GM18507 (cell line): ENCODE measurements around the gene CRACR2A.

ENCODE experiments used
- DNase-seq: peaks from one replicate; pipeline ENCODE4 v3.0.0; 2011; ENCODE audit warnings: low read depth; ENCODE audit not compliant: insufficient read length; ENCODE audit errors: extremely low spot score
- FAIRE-seq: peaks from 2 replicates; lab custom pipeline; 2011; peaks lifted over from hg19 to GRCh38; lab: Jason Lieb, UNC

CRACR2A gene

GRCh38 chr12:3583656-3584334 lies 169.1 kb downstream of the CRACR2A start:
- FAIRE-seq (no peak), DNase-seq (no peak)

DNA sequence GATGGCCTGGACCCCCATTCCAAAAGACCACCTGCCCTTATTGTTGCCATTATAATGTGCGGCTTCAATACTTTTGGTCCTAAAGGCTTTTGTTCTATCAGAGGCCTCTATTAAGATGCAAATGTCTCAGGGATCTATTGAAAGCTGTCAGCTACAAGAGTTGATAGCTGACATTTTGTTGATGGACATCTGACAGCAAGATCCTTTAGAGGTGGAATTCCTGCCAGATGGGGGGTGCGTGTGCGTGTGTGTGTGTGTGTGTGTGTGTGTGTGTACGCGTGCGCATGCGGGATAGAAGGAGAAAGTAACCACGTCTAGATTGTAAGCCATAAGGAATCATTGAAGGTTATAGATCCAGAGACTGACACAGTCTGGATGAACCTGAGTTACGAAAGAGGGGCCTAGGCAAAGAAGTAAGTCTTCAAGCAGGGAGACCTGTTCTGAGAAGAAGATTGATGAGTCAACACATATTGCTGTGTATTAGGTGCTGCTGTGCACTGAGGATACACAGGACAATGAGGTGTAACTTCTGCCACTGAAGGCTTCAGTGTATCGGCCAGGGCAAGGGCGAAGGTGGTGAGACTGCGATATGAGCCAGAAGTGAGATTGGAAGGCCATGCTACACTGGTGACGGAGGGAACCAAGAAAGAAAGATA lies 172.7 kb downstream of the CRACR2A start:
- no peak for DNase-seq
- no peak for FAIRE-seq

GRCh38 chr12:3579446-3580093 lies 173.3 kb downstream of the CRACR2A start:
- DNase-seq, result no peak
- FAIRE-seq, result no peak

DNA sequence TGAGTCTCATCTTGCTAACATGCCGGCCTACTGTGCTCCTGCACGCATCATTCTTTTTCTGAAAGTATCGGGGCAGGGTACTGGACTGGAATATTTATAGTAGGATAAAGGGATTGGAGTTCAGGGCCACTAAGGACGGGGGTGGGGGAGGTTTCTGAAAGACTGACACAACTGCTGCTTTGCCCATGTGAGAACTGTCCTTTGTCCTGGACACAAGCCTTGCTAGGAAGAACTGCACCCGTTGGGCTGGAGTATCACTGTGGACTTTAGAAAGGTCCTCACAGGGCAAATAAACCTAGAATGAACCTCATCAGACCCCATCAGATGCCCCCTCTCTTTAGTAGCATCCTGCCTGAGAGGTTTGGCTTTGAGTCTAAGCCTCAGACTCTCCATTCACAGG lies 174.4 kb downstream of the CRACR2A start:
- no peak for FAIRE-seq
- DNase-seq, result no peak

GRCh38 chr12:3576891-3577290 lies 176.0 kb downstream of the CRACR2A start:
- FAIRE-seq (no peak), DNase-seq (no peak)

GRCh38 chr12:3574986-3575385 lies 177.9 kb downstream of the CRACR2A start:
- DNase-seq (no peak), FAIRE-seq (no peak)

GRCh38 chr12:3572560-3572959 lies 180.3 kb downstream of the CRACR2A start:
- DNase-seq (no peak), FAIRE-seq (no peak)

DNA sequence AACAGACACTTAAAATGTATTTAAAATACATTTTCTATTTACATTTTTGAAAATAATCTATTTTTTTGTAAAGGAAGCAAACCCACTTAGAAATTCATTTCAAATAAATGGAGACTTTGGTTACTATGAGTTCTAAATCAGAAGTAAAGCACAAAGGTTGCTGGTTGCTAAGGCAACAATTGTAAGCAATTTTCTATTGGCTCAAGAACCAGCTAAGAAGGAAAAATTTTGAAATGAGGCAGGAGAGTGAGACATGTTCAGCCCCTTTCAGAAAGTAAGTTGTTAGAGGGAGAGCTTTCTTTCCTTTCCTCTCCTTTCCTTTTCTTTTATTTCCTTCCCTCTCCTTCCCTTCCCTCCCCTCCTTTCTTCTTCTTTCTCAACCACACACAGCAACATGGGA lies 181.2 kb downstream of the CRACR2A start:
- FAIRE-seq (no peak), DNase-seq (no peak)

DNA sequence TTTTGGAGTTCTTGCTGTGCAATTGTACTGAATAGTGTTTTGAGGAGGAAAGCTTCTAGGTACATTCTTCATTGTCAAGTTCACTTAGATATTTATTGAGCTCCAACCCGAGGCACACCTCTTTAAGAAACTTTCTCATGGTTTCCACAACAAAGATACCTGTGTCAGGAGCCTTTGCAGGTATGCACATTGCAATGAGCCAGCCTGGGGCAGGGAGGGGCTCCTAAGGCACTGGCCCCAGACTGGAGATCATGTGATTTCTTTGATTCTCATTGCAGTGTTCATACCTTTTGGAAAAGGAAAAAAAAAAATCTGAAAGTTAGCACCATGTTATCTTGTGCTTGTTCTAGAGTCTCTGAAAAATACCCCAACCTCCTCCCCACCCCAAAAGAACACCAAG lies 181.6 kb downstream of the CRACR2A start:
- DNase-seq, result no peak

GRCh38 chr12:3568695-3569094 lies 184.2 kb downstream of the CRACR2A start:
- DNase-seq, result no peak
- FAIRE-seq, result no peak

More for the DNA sequence above, 181.6 kb downstream of the CRACR2A start:
- FAIRE-seq, result no peak

DNA sequence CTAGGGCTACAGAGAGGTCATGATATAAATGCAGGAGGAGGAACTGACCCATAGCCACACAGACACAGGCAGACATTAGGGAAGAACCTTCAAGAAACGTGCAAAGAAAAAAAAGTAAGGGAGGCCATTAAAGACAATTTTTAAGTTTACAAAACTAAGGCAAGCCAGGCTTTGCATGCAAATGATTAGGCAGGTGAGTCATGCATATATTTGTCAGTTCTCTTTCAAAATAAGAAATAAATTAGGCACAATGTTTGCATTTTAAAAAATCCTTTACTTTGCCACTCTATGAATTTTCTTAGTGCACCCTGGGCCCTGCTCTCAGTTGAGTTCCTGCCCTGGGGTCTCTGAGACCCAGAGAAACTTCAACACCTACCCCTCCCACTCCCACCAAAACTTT lies 186.9 kb downstream of the CRACR2A start:
- FAIRE-seq (no peak), DNase-seq (no peak)
